Neural cell (in vitro differentiated cells): ENCODE measurements around the gene FYN. TPM values are rescaled to one million over a fixed set of nuclear protein-coding genes. Genes with fewer than 3 reads are reported as not detected.

Source experiments
- H2AFZ ChIP-seq: fragments of 200-600, 300-800 bp; sonication (generic), shearing (Covaris generic); 2 replicates; pipeline ENCODE4 v1.6.0; 2014; ENCODE audit warnings: low read depth, mild to moderate bottlenecking, antibody characterized with exemption, low read length, moderate library complexity
- H3F3A ChIP-seq: fragments of 200-600 bp; shearing (Covaris generic); 2 replicates; pipeline ENCODE4 v1.6.1; 2016; ENCODE audit warnings: mild to moderate bottlenecking, moderate library complexity, mixed read lengths, antibody characterized with exemption, low read length; ENCODE audit not compliant: insufficient read depth, poor library complexity, severe bottlenecking
- H3K27ac ChIP-seq: fragments of 200-600, 300-800 bp; sonication (generic), shearing (Covaris generic); 2 replicates; pipeline ENCODE4 v1.5.1; 2014; ENCODE audit warnings: mild to moderate bottlenecking, low read length, moderate library complexity
- H3K27me3 ChIP-seq: fragments of 300-800, 200-600 bp; sonication (generic), shearing (Covaris generic); 2 replicates; pipeline ENCODE4 v1.6.0; 2014; ENCODE audit warnings: mild to moderate bottlenecking, low read depth, low read length, moderate library complexity; ENCODE audit not compliant: insufficient read depth
- H3K36me3 ChIP-seq: fragments of 300-800, 200-600 bp; sonication (generic), shearing (Covaris generic); 2 replicates; pipeline ENCODE4 v1.5.1; 2014; ENCODE audit warnings: mild to moderate bottlenecking, antibody characterized with exemption, low read length, moderate library complexity; ENCODE audit not compliant: insufficient read depth
- H3K4me2 ChIP-seq: fragments of 300-800, 200-600 bp; sonication (generic), shearing (Covaris generic); 2 replicates; pipeline ENCODE4 v1.6.0; 2014; ENCODE audit warnings: mild to moderate bottlenecking, low read length
- H3K4me3 ChIP-seq: fragments of 300-800, 200-600 bp; sonication (generic), shearing (Covaris generic); 2 replicates; pipeline ENCODE4 v1.5.1; 2014; ENCODE audit warnings: mild to moderate bottlenecking, low read length, moderate library complexity
- H3K79me2 ChIP-seq: fragments of 200-600 bp; shearing (Covaris generic); replicated peaks from 2 replicates; pipeline ENCODE4 v1.6.0; 2014; ENCODE audit warnings: mild to moderate bottlenecking, low read length, moderate library complexity; ENCODE audit not compliant: insufficient read depth
- H3K9ac ChIP-seq: fragments of 300-800, 200-600 bp; sonication (generic), shearing (Covaris generic); 2 replicates; pipeline ENCODE4 v1.6.1; 2016; ENCODE audit warnings: mild to moderate bottlenecking, low read length, mixed read lengths
- H3K9me2 ChIP-seq: fragments of 200-600 bp; shearing (Covaris generic); 2 replicates; pipeline ENCODE4 v1.6.1; 2016; ENCODE audit warnings: mild to moderate bottlenecking, low read length, mixed read lengths; ENCODE audit not compliant: insufficient read depth
- H3K9me3 ChIP-seq: fragments of 200-600, 300-800 bp; sonication (generic), shearing (Covaris generic); 2 replicates; pipeline ENCODE4 v1.6.1; 2016; ENCODE audit warnings: mild to moderate bottlenecking, mixed run types, low read length, moderate library complexity, mixed read lengths
- H4K20me1 ChIP-seq: fragments of 200-600 bp; shearing (Covaris generic); 2 replicates; pipeline ENCODE4 v1.6.1; 2016; ENCODE audit warnings: mild to moderate bottlenecking, mixed run types; ENCODE audit not compliant: insufficient read depth
- EP300 ChIP-seq: fragments of 450-650 bp; conservative IDR thresholded peaks from 2 replicates; pipeline ENCODE4 v1.6.1; 2014; ENCODE audit warnings: antibody characterized with exemption, mild to moderate bottlenecking, moderate library complexity; ENCODE audit not compliant: poor library complexity, severe bottlenecking
- EZH2 ChIP-seq: fragments of 200-600, 300-800 bp; shearing (Covaris generic), sonication (generic); IDR thresholded peaks from 2 replicates; pipeline ENCODE4 v1.6.1; 2014; ENCODE audit warnings: antibody characterized with exemption, low read length, borderline replicate concordance, mild to moderate bottlenecking; ENCODE audit not compliant: insufficient read depth, poor library complexity, severe bottlenecking
- MXI1 ChIP-seq: fragments of 450-650 bp; conservative IDR thresholded peaks from 2 replicates; pipeline ENCODE4 v1.6.1; 2014; ENCODE audit warnings: antibody characterized with exemption, mild to moderate bottlenecking; ENCODE audit not compliant: poor library complexity, severe bottlenecking
- POLR2AphosphoS5 ChIP-seq: IDR thresholded peaks from 2 replicates; pipeline ENCODE4 v1.6.1; 2012
- RAD21 ChIP-seq: fragments of 450-650 bp; conservative IDR thresholded peaks from 2 replicates; pipeline ENCODE4 v1.6.1; 2014; ENCODE audit warnings: antibody characterized with exemption, mild to moderate bottlenecking, moderate library complexity
- SMC3 ChIP-seq: fragments of 450-650 bp; conservative IDR thresholded peaks from 2 replicates; pipeline ENCODE4 v1.6.1; 2014; ENCODE audit warnings: antibody characterized with exemption, mild to moderate bottlenecking, moderate library complexity; ENCODE audit not compliant: poor library complexity
- TAF1 ChIP-seq: IDR thresholded peaks from 2 replicates; pipeline ENCODE4 v1.6.1; 2012; ENCODE audit warnings: low read depth
- polyA plus RNA-seq: library from polyadenylated mRNA; depleted of rRNA; stranded (reverse); fragments of >200 nt; gene quantifications from 2 replicates; pipeline ENCODE4 v1.2.3, GENCODE V29; 2014
- TF ChIP-seq, protein P1 (sequence below): IDR thresholded peaks from 2 replicates; pipeline ENCODE4 v1.6.1; 2012; ENCODE audit warnings: borderline replicate concordance
- TF ChIP-seq, protein P2 (sequence below): fragments of 450-650 bp; IDR thresholded peaks from 2 replicates; pipeline ENCODE4 v1.5.1; 2014; ENCODE audit warnings: antibody characterized with exemption, mild to moderate bottlenecking, moderate library complexity; ENCODE audit not compliant: poor library complexity, severe bottlenecking

FYN gene
- polyA plus RNA-seq, 1 donor from 2014 or later, result 277 TPM

DNA sequence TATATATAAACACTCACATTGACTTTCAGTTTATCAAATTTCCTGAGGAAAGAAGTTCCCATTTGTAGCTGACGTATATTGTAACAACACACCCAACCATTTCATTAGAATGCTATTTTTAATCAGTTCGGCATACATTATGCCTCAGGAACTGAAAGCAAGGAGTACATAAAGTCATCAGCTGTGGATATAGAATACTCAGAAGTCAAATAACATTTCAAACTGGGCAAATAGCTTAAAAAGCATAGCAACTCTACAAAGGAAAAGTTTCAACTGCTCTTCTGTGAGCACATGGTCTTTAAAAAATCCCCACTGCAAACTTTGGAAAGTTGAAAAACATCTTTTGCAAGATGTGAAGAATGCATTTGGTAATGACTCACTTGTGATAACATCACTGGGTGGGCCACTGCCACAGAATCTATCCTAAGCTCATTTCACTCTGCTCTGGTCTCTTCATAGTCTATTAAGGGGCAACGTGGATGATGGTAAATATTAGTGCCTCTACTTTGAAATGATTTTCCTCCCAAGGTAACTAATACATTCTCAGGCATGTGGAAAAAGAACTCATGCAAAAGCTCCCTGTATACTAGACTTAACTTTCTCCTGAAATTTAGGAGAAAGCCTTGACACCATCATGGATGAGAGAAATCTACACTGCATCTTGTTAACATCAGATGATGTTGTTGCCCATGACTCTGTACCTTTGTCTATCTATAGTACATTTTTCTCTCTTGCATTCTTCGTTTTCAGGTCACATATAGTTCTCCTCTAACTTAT is 49.2 kb downstream of the FYN start:
- Histone ChIP-seq H3K9me2 (no peaks in the 10 kb centered on the region), H3K4me2 (no peak overlapping the region), H3K9me3 (no peaks in the 10 kb centered on the region), H2AFZ (no peak overlapping the region), H3K4me3 (no peak overlapping the region), H3K36me3 (no peaks in the 10 kb centered on the region), H3K79me2 (peaks cover 33% of the 10 kb centered on the region), H3K27ac (no peak overlapping the region), H3K27me3 (no peaks in the 10 kb centered on the region), H3F3A (no peaks in the 10 kb centered on the region), H3K9ac (no peak overlapping the region), H4K20me1 (peaks cover 6% of the 10 kb centered on the region)
- TF ChIP-seq MXI1, result no peak
- TF ChIP-seq, protein P1, sequence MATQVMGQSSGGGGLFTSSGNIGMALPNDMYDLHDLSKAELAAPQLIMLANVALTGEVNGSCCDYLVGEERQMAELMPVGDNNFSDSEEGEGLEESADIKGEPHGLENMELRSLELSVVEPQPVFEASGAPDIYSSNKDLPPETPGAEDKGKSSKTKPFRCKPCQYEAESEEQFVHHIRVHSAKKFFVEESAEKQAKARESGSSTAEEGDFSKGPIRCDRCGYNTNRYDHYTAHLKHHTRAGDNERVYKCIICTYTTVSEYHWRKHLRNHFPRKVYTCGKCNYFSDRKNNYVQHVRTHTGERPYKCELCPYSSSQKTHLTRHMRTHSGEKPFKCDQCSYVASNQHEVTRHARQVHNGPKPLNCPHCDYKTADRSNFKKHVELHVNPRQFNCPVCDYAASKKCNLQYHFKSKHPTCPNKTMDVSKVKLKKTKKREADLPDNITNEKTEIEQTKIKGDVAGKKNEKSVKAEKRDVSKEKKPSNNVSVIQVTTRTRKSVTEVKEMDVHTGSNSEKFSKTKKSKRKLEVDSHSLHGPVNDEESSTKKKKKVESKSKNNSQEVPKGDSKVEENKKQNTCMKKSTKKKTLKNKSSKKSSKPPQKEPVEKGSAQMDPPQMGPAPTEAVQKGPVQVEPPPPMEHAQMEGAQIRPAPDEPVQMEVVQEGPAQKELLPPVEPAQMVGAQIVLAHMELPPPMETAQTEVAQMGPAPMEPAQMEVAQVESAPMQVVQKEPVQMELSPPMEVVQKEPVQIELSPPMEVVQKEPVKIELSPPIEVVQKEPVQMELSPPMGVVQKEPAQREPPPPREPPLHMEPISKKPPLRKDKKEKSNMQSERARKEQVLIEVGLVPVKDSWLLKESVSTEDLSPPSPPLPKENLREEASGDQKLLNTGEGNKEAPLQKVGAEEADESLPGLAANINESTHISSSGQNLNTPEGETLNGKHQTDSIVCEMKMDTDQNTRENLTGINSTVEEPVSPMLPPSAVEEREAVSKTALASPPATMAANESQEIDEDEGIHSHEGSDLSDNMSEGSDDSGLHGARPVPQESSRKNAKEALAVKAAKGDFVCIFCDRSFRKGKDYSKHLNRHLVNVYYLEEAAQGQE, result no peak

DNA sequence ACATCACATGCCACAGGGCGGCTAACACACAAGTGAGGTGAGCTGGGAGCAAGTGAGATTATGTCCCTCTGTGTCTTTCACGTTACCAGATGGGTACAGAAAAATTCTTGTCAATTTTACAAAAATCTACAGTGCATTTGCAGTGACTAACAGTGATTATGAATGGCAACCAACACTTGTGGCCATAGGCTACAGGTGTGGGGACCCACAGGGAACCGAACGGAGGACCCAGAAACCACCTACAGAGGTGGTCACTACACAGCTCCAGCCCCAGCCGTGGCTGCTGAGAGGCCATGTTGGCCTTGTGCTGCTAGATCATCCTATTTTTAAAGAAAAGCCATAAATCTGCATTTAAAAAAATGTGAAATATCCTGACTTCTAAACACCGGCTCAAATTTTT is 50.2 kb downstream of the FYN start:
- Histone ChIP-seq H3K9me3 (no peaks in the 10 kb centered on the region), H3F3A (no peaks in the 10 kb centered on the region), H2AFZ (no peak overlapping the region), H3K27me3 (no peaks in the 10 kb centered on the region), H3K27ac (no peak overlapping the region), H4K20me1 (peaks cover 6% of the 10 kb centered on the region), H3K9ac (no peak overlapping the region), H3K4me2 (no peak overlapping the region), H3K79me2 (peaks cover 29% of the 10 kb centered on the region), H3K36me3 (no peaks in the 10 kb centered on the region), H3K4me3 (no peak overlapping the region), H3K9me2 (no peaks in the 10 kb centered on the region)
- TF ChIP-seq RAD21 (no peak), MXI1 (no peak), EZH2 (no peak), POLR2AphosphoS5 (no peak), EP300 (no peak), TAF1 (no peak), SMC3 (no peak)
- TF ChIP-seq, protein P1, result no peak
- TF ChIP-seq, protein P2, sequence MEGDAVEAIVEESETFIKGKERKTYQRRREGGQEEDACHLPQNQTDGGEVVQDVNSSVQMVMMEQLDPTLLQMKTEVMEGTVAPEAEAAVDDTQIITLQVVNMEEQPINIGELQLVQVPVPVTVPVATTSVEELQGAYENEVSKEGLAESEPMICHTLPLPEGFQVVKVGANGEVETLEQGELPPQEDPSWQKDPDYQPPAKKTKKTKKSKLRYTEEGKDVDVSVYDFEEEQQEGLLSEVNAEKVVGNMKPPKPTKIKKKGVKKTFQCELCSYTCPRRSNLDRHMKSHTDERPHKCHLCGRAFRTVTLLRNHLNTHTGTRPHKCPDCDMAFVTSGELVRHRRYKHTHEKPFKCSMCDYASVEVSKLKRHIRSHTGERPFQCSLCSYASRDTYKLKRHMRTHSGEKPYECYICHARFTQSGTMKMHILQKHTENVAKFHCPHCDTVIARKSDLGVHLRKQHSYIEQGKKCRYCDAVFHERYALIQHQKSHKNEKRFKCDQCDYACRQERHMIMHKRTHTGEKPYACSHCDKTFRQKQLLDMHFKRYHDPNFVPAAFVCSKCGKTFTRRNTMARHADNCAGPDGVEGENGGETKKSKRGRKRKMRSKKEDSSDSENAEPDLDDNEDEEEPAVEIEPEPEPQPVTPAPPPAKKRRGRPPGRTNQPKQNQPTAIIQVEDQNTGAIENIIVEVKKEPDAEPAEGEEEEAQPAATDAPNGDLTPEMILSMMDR, result no peak
